Neural cell (in vitro differentiated cells): ENCODE measurements around the gene TP53TG5. TPM values are rescaled to one million over a fixed set of nuclear protein-coding genes. Genes with fewer than 3 reads are reported as not detected.

Experiments
- H2AFZ ChIP-seq: fragments of 200-600, 300-800 bp; sonication (generic), shearing (Covaris generic); 2 replicates; pipeline ENCODE4 v1.6.0; 2014; ENCODE audit warnings: low read depth, mild to moderate bottlenecking, antibody characterized with exemption, low read length, moderate library complexity
- H3F3A ChIP-seq: fragments of 200-600 bp; shearing (Covaris generic); 2 replicates; pipeline ENCODE4 v1.6.1; 2016; ENCODE audit warnings: mild to moderate bottlenecking, moderate library complexity, mixed read lengths, antibody characterized with exemption, low read length; ENCODE audit not compliant: insufficient read depth, poor library complexity, severe bottlenecking
- H3K27ac ChIP-seq: fragments of 200-600, 300-800 bp; sonication (generic), shearing (Covaris generic); 2 replicates; pipeline ENCODE4 v1.5.1; 2014; ENCODE audit warnings: mild to moderate bottlenecking, low read length, moderate library complexity
- H3K27me3 ChIP-seq: fragments of 300-800, 200-600 bp; sonication (generic), shearing (Covaris generic); 2 replicates; pipeline ENCODE4 v1.6.0; 2014; ENCODE audit warnings: mild to moderate bottlenecking, low read depth, low read length, moderate library complexity; ENCODE audit not compliant: insufficient read depth
- H3K36me3 ChIP-seq: fragments of 300-800, 200-600 bp; sonication (generic), shearing (Covaris generic); 2 replicates; pipeline ENCODE4 v1.5.1; 2014; ENCODE audit warnings: mild to moderate bottlenecking, antibody characterized with exemption, low read length, moderate library complexity; ENCODE audit not compliant: insufficient read depth
- H3K4me2 ChIP-seq: fragments of 300-800, 200-600 bp; sonication (generic), shearing (Covaris generic); 2 replicates; pipeline ENCODE4 v1.6.0; 2014; ENCODE audit warnings: mild to moderate bottlenecking, low read length
- H3K4me3 ChIP-seq: fragments of 300-800, 200-600 bp; sonication (generic), shearing (Covaris generic); 2 replicates; pipeline ENCODE4 v1.5.1; 2014; ENCODE audit warnings: mild to moderate bottlenecking, low read length, moderate library complexity
- H3K79me2 ChIP-seq: fragments of 200-600 bp; shearing (Covaris generic); replicated peaks from 2 replicates; pipeline ENCODE4 v1.6.0; 2014; ENCODE audit warnings: mild to moderate bottlenecking, low read length, moderate library complexity; ENCODE audit not compliant: insufficient read depth
- H3K9ac ChIP-seq: fragments of 300-800, 200-600 bp; sonication (generic), shearing (Covaris generic); 2 replicates; pipeline ENCODE4 v1.6.1; 2016; ENCODE audit warnings: mild to moderate bottlenecking, low read length, mixed read lengths
- H3K9me2 ChIP-seq: fragments of 200-600 bp; shearing (Covaris generic); 2 replicates; pipeline ENCODE4 v1.6.1; 2016; ENCODE audit warnings: mild to moderate bottlenecking, low read length, mixed read lengths; ENCODE audit not compliant: insufficient read depth
- H3K9me3 ChIP-seq: fragments of 200-600, 300-800 bp; sonication (generic), shearing (Covaris generic); 2 replicates; pipeline ENCODE4 v1.6.1; 2016; ENCODE audit warnings: mild to moderate bottlenecking, mixed run types, low read length, moderate library complexity, mixed read lengths
- H4K20me1 ChIP-seq: fragments of 200-600 bp; shearing (Covaris generic); 2 replicates; pipeline ENCODE4 v1.6.1; 2016; ENCODE audit warnings: mild to moderate bottlenecking, mixed run types; ENCODE audit not compliant: insufficient read depth
- EP300 ChIP-seq: fragments of 450-650 bp; conservative IDR thresholded peaks from 2 replicates; pipeline ENCODE4 v1.6.1; 2014; ENCODE audit warnings: antibody characterized with exemption, mild to moderate bottlenecking, moderate library complexity; ENCODE audit not compliant: poor library complexity, severe bottlenecking
- EZH2 ChIP-seq: fragments of 200-600, 300-800 bp; shearing (Covaris generic), sonication (generic); IDR thresholded peaks from 2 replicates; pipeline ENCODE4 v1.6.1; 2014; ENCODE audit warnings: antibody characterized with exemption, low read length, borderline replicate concordance, mild to moderate bottlenecking; ENCODE audit not compliant: insufficient read depth, poor library complexity, severe bottlenecking
- MXI1 ChIP-seq: fragments of 450-650 bp; conservative IDR thresholded peaks from 2 replicates; pipeline ENCODE4 v1.6.1; 2014; ENCODE audit warnings: antibody characterized with exemption, mild to moderate bottlenecking; ENCODE audit not compliant: poor library complexity, severe bottlenecking
- POLR2AphosphoS5 ChIP-seq: IDR thresholded peaks from 2 replicates; pipeline ENCODE4 v1.6.1; 2012
- RAD21 ChIP-seq: fragments of 450-650 bp; conservative IDR thresholded peaks from 2 replicates; pipeline ENCODE4 v1.6.1; 2014; ENCODE audit warnings: antibody characterized with exemption, mild to moderate bottlenecking, moderate library complexity
- SMC3 ChIP-seq: fragments of 450-650 bp; conservative IDR thresholded peaks from 2 replicates; pipeline ENCODE4 v1.6.1; 2014; ENCODE audit warnings: antibody characterized with exemption, mild to moderate bottlenecking, moderate library complexity; ENCODE audit not compliant: poor library complexity
- TAF1 ChIP-seq: IDR thresholded peaks from 2 replicates; pipeline ENCODE4 v1.6.1; 2012; ENCODE audit warnings: low read depth
- polyA plus RNA-seq: library from polyadenylated mRNA; depleted of rRNA; stranded (reverse); fragments of >200 nt; gene quantifications from 2 replicates; pipeline ENCODE4 v1.2.3, GENCODE V29; 2014
- TF ChIP-seq, protein P1 (sequence below): IDR thresholded peaks from 2 replicates; pipeline ENCODE4 v1.6.1; 2012; ENCODE audit warnings: borderline replicate concordance
- TF ChIP-seq, protein P2 (sequence below): fragments of 450-650 bp; IDR thresholded peaks from 2 replicates; pipeline ENCODE4 v1.5.1; 2014; ENCODE audit warnings: antibody characterized with exemption, mild to moderate bottlenecking, moderate library complexity; ENCODE audit not compliant: poor library complexity, severe bottlenecking

Gene TP53TG5
- polyA plus RNA-seq, 1 donor from 2014 or later = not detected

DNA sequence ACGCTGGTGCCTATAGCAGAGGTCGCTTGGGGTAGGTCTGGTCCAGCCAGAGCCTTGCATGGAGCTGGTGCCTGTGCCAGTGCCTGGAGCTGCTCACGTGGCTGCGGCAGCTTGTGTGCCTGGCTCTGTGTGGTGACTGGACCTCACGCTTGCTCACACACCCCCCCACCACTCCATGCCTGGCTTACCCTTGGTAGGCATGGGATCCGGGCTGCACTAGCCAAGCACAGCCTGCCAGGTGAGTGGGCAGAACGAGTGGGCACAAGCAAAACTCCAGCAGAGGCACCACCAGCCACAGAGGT, 16.9 kb upstream of the TP53TG5 start:
- H2AFZ ChIP-seq = no peak overlapping the region
- no peak overlapping the region for H3K9ac ChIP-seq
- no peaks in the 10 kb centered on the region for H4K20me1 ChIP-seq
- no peak for TF ChIP-seq RAD21
- TF ChIP-seq, protein P1, sequence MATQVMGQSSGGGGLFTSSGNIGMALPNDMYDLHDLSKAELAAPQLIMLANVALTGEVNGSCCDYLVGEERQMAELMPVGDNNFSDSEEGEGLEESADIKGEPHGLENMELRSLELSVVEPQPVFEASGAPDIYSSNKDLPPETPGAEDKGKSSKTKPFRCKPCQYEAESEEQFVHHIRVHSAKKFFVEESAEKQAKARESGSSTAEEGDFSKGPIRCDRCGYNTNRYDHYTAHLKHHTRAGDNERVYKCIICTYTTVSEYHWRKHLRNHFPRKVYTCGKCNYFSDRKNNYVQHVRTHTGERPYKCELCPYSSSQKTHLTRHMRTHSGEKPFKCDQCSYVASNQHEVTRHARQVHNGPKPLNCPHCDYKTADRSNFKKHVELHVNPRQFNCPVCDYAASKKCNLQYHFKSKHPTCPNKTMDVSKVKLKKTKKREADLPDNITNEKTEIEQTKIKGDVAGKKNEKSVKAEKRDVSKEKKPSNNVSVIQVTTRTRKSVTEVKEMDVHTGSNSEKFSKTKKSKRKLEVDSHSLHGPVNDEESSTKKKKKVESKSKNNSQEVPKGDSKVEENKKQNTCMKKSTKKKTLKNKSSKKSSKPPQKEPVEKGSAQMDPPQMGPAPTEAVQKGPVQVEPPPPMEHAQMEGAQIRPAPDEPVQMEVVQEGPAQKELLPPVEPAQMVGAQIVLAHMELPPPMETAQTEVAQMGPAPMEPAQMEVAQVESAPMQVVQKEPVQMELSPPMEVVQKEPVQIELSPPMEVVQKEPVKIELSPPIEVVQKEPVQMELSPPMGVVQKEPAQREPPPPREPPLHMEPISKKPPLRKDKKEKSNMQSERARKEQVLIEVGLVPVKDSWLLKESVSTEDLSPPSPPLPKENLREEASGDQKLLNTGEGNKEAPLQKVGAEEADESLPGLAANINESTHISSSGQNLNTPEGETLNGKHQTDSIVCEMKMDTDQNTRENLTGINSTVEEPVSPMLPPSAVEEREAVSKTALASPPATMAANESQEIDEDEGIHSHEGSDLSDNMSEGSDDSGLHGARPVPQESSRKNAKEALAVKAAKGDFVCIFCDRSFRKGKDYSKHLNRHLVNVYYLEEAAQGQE = no peak
- no peak for TF ChIP-seq SMC3
- TF ChIP-seq TAF1 = no peak
- TF ChIP-seq, protein P2, sequence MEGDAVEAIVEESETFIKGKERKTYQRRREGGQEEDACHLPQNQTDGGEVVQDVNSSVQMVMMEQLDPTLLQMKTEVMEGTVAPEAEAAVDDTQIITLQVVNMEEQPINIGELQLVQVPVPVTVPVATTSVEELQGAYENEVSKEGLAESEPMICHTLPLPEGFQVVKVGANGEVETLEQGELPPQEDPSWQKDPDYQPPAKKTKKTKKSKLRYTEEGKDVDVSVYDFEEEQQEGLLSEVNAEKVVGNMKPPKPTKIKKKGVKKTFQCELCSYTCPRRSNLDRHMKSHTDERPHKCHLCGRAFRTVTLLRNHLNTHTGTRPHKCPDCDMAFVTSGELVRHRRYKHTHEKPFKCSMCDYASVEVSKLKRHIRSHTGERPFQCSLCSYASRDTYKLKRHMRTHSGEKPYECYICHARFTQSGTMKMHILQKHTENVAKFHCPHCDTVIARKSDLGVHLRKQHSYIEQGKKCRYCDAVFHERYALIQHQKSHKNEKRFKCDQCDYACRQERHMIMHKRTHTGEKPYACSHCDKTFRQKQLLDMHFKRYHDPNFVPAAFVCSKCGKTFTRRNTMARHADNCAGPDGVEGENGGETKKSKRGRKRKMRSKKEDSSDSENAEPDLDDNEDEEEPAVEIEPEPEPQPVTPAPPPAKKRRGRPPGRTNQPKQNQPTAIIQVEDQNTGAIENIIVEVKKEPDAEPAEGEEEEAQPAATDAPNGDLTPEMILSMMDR = no peak
- TF ChIP-seq EZH2 = no peak
- TF ChIP-seq EP300 = no peak
- no peak for TF ChIP-seq MXI1
- no peak for TF ChIP-seq POLR2AphosphoS5
- H3K9me3 ChIP-seq = no peaks in the 10 kb centered on the region
- H3K27ac ChIP-seq = no peak overlapping the region
- H3K36me3 ChIP-seq = no peaks in the 10 kb centered on the region
- no peaks in the 10 kb centered on the region for H3K9me2 ChIP-seq
- H3K4me3 ChIP-seq = no peak overlapping the region
- no peaks in the 10 kb centered on the region for H3K27me3 ChIP-seq
- H3K79me2 ChIP-seq = peaks cover 4% of the 10 kb centered on the region
- H3F3A ChIP-seq = no peaks in the 10 kb centered on the region
- no peak overlapping the region for H3K4me2 ChIP-seq

- no peak overlapping the region for H3K9ac ChIP-seq
- no peaks in the 10 kb centered on the region for H3K9me3 ChIP-seq
- H3K79me2 ChIP-seq = peaks cover 6% of the 10 kb centered on the region
- H3K9me2 ChIP-seq = no peaks in the 10 kb centered on the region
- H3K27ac ChIP-seq = no peak overlapping the region
- no peak overlapping the region for H3K4me2 ChIP-seq
- no peak overlapping the region for H2AFZ ChIP-seq
- no peak overlapping the region for H3K4me3 ChIP-seq
- TF ChIP-seq EP300 (no peak), POLR2AphosphoS5 (no peak), SMC3 (no peak), MXI1 (no peak), TAF1 (no peak), EZH2 (no peak), RAD21 (no peak)
- TF ChIP-seq, protein P2 = no peak
- TF ChIP-seq, protein P1 = no peak
- no peaks in the 10 kb centered on the region for H3F3A ChIP-seq
- H3K27me3 ChIP-seq = no peaks in the 10 kb centered on the region
- H3K36me3 ChIP-seq = no peaks in the 10 kb centered on the region
- H4K20me1 ChIP-seq = no peaks in the 10 kb centered on the region
Measured at GRCh38 chr20:45394221-45395113, 16.3 kb upstream of the TP53TG5 start.
